Measurements from ENCODE around the gene PRUNE2.

Gene PRUNE2

GRCh38 chr9:76901801-76902200, 4.1 kb downstream of the PRUNE2 start:
- no peak for DNase-seq

- DNase-seq, result no peak
Measured at GRCh38 chr9:76900884-76901440, 5.0 kb downstream of the PRUNE2 start.

- no peak for DNase-seq
Measured at GRCh38 chr9:76898786-76899185, 7.1 kb downstream of the PRUNE2 start.

DNA sequence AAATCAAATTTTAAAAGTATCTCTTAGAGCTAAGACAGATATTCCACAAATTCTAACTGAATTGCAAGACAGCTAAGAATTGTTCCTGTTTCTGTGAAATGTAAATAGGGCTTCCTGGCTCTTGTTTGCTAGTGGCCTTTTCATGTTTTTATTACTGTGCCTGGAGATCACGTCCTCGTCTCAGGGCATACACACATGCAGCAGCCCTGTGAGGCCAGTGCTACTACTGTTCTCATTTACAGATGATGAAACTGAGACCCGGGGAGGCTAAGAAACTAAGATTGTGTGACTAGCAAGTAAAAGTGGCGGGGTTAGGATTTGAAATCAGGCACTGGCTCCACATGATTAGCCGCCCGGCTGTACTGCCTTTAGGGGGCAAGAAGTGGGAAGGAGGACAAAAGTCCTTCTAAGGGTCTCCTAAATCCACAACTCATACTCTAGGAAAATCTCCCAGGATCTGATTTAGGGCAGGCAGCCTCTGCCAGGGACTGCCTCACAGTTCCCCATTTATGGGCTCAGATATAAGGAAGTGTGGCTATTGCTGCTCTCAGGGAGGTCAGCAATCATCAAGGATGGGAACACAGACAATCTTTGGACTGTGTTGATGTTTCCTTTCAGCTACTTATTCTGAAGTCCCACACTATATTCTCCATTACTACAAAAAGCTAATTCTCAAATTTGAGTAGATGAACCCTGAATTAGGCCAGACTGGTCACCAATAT, 7.9 kb downstream of the PRUNE2 start:
- no peak for DNase-seq

- no peak for DNase-seq
Measured at GRCh38 chr9:76896035-76896434, 9.9 kb downstream of the PRUNE2 start.

DNA sequence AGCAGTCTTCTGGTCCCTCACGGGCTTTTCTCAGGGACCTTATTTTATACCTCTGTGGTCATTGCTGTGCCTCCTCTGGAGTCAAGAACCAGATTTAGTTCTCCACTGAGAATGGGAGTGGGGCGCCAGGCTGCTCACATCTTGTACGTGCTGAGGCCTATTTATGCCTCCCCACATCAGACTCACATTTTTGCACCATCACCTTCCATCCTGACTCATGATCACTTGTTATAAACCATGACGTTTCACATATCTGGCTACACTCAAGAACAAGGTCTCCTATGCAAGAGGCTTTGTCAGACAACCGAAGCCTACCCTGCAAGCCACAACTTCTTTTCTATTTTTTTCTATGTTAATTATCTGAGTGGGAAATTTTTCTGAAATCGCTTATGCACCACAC, 10.7 kb downstream of the PRUNE2 start:
- DNase-seq, result no peak

DNA sequence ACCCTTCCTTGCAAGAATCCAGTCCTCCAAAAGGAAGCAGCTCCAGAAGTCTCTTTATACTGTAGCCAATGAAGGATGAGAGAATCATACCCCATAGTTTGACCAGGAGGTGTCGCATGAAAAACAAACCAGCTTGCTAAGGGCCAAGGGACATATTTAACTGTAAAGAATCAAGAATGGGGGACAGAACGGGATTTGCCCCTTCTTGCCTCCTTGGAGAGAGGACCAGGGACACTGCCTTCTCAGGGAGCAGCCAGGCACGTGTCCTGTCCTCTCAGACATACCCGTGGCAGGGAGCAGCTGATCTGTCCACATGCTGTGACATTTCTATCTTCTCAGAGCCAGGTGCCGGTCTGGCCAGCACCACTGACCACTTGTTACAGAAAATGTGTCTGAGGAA, 11.7 kb downstream of the PRUNE2 start:
- no peak for DNase-seq

GRCh38 chr9:76893395-76893932, 12.4 kb downstream of the PRUNE2 start:
- DNase-seq, result no peak

DNA sequence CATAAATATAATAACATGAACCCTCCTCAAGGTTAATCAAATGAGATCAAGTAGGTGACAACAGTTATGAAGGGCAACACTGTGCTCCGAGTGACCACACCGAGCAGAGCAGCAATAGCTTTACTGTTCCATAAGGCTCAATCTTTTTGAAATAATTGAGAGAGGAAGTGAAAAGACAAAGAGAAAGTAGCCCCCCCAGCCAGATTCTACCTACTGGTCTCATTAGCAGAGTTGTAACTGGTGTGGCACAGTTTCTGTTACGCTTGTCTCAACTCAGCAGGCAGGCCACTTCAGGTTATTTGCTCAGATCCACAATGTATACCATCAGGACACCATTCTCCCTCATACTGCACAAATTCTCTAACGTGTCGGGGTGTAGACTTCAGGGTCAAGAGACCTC, 14.0 kb downstream of the PRUNE2 start:
- no peak for DNase-seq

DNA sequence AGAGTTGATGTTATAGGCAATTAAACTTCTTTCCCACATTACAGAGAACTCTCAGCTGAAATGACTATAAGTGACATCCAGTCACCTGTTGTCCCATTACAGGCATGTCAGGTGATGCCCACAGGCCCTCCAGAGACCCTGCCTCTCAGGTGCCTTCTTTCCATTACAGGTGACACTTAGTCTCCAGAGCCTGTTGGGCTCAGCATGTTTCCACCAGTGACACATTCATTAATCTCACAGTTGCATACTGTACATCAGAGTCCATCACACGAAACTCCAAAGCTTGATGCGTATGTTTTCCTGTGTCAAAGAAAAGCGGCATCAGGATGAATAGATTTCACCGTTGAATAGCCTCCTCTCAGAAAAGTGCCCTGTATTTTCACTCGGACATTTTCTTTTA, 14.6 kb downstream of the PRUNE2 start:
- DNase-seq, result no peak

DNA sequence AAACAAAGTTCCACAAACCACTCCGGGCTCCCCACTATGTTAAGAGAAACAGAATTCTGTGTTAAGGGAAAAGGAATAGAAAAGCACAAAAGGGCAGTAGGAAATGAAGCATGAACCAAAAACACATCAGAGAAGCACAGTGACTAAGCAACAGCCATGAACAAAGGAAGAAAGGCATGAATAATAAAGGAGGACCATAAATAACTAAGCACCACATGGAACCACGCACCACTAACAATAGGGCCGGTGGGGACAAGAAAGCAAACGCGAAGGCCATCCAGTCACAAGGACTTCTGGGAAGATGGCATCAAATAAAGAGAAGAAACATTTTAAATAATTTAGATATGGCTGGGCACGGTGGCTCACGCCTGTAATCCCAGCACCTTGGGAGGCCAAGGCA, 18.0 kb downstream of the PRUNE2 start:
- no peak for DNase-seq

GRCh38 chr9:76887003-76887821, 18.7 kb downstream of the PRUNE2 start:
- DNase-seq, result no peak

DNA sequence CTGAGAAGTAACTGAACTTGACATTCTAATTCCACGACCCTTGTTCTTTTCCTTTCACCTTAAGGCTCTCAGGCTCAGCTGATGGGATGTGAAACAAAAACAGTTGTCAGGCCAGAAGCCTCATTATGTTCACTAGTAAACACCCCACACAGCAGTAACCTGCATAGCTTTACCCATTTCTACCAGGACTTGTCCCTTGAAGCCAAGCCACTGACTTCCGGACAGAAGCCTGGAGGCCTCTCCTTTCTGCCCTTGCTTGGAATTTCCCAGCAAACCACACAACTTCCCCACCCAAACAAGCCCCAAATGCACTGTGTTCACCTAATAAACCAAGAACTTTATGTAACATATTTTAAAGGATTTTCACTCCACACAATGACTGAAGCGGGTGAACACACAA, 19.6 kb downstream of the PRUNE2 start:
- no peak for DNase-seq

- no peak for DNase-seq
Measured at GRCh38 chr9:76884823-76885222, 21.1 kb downstream of the PRUNE2 start.

- DNase-seq, result no peak
Measured at GRCh38 chr9:76883341-76883855, 22.5 kb downstream of the PRUNE2 start.

DNA sequence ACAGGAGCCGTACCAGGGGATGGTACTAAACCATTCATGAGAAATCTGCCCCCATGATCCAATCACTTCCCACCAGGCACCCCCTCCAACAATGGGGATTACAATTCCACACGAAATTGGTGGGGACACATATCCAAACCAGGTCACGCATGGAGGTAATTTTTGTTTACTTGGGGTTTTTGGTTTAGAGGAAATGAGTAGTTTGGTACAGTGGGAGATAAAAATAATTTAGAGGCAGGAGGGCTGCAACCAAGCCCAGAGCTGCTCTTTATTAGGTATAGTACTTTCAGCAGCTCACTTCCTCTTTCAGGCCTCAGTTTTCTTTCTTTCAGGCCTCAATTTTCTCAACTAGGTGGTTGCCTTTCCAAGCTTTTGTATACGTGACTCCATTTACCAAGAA, 23.2 kb downstream of the PRUNE2 start:
- DNase-seq, result no peak

DNA sequence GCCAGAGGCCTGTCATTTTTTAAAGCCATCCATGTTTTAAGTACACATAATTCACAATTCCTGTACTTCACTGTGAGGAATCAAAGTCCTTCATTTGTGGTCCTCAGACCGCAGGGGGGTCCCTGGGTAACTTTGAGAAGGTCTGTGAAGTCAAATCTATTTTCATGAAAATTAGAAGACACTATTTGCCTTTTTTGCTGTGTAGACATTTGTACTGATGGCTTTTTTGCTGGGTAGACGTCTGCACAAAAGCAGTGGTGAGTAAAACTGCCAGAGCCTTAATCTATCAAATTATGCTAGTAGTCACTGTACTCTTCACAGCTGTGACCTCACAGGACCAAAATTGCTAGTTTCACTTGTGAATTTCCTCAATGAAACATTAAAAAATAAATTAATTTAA, 25.7 kb downstream of the PRUNE2 start:
- no peak for DNase-seq

DNA sequence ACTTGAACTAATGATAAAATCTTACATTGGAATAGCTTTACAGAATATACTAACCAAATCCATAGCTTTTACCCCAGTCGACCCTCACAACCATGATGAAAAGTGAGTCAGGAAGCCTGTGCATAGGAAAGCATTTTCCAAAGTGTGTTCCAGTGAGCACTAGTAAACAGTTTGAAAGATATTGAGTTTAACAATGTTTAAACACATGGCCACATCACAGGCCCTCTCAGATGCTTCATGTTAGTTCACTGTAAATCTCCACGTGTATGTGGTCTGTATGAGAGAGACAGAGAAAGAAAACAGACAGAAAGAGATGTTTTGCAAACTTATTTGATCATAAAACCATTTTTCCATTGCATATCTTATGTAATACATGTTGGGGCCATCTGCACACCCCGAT, 27.0 kb downstream of the PRUNE2 start:
- no peak for DNase-seq

GRCh38 chr9:76877961-76878360, 28.0 kb downstream of the PRUNE2 start:
- no peak for DNase-seq

DNA sequence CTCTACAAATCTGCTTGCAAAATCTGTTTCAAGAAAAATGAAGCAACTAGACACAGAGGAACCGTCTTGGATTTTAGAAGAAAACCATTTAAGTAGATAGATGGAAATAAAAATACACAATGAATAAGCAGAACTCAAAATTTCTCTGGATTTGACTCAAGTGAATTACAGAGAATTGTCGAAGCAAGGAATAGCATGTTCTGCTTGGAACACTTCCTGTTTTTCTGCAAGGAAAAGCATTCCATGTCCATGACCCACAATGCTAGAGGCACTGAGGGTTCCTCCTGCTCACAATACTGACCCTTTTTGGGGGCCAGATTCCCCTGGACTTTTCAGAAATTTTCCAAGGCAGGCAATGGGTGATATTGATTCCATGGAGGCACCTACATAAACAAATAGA, 29.8 kb downstream of the PRUNE2 start:
- no peak for DNase-seq

GRCh38 chr9:76873821-76874220, 32.1 kb downstream of the PRUNE2 start:
- no peak for DNase-seq

DNA sequence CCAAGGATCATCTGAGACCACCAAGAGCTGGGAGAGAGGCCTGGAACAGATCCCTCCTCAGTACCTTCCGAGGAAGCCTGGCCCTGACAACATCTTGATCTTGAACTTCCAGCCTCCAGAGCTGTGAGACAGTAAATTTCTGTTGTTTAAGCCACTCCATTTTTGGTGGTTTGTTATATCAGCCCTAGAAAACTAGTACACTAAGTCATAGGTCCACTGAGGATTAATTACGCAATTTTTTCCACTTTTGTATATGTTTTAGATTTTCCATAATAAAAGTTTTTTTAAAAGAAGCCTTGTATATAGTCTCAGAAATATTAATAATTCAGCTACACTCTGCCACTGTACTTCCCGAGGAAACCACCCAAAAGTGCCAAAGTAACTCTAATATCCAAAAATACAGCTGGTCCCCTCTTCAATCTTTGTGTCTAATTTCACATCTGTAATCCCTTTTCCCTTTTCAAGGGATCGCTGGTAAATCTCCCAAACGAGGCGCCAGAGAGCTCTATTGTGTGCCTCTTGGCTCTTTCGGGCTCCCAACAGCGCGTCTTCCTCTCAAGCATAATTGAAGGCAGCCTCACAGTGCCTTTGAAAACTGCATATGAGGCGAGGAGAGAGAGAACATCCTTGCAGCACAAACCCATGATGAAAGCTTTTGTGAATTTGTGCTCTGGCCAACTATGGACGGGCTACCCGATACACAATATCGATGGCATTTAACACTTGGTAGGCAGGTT, 32.7 kb downstream of the PRUNE2 start:
- DNase-seq, result no peak

DNA sequence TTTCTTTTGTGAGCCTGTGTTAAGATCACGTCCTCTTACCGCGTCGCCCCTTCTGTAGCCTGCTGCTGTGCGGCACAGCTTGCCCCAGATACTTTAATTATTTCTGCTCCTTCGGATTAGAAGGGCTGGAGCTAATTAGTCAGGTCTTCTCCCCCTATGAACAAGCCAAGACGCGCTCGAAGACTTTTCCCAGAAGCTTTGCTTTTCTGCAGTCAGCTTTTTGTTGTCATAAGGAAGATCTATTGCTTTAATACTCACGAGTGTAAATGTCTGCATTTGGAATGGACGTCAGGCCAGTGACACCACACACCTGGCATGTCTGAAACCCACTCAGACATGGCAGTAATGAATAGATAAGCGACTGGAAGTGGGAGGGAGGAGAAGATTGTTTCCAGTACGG, 37.0 kb downstream of the PRUNE2 start:
- DNase-seq, result no peak

Data from CD4-positive, alpha-beta T cell treated with Interleukin-17A for 1 hour (primary cell).